MCF 10A (cell line): ENCODE data around the gene TBX3. TPM values are rescaled to one million over a fixed set of nuclear protein-coding genes. Genes with fewer than 3 reads are reported as not detected.

Source experiments
- BruUV-seq: library from RNA; stranded (reverse); fragments of 400-500 nt; replicated peaks from 2 replicates; lab custom pipeline; 2021; lab: Mats Ljungman, UMichigan
- CTCF ChIA-PET: fragments of 300-600 bp; sonication (Branson Sonifier 250); formaldehyde crosslinking; extraction: SDS; loops from one replicate; lab custom pipeline; 2021; ENCODE audit warnings: antibody characterized with exemption, inconsistent platforms; lab: Yijun Ruan, JAX
- POLR2A ChIA-PET: fragments of 300-600, 350-650 bp; sonication (Branson Sonifier 250); formaldehyde crosslinking; extraction: SDS; loops from one replicate; lab custom pipeline; 2020; ENCODE audit warnings: antibody characterized with exemption, inconsistent platforms; lab: Yijun Ruan, JAX
- DNase-seq: peaks from one replicate; pipeline ENCODE4 v3.0.0-alpha.2; 2018; ENCODE audit not compliant: unreplicated experiment
- H3K27ac Mint-ChIP-seq: one replicate; pipeline ENCODE4 v1.8.0; 2022; ENCODE audit warnings: mild to moderate bottlenecking, low read depth, mixed read lengths; ENCODE audit not compliant: unreplicated experiment
- H3K27me3 Mint-ChIP-seq: one replicate; pipeline ENCODE4 v1.8.0; 2022; ENCODE audit warnings: mixed read lengths; ENCODE audit not compliant: insufficient read depth, unreplicated experiment
- H3K36me3 Mint-ChIP-seq: one replicate; pipeline ENCODE4 v1.8.0; 2022; ENCODE audit warnings: mild to moderate bottlenecking, moderate library complexity, mixed read lengths; ENCODE audit not compliant: insufficient read depth, unreplicated experiment
- H3K4me1 Mint-ChIP-seq: one replicate; pipeline ENCODE4 v1.8.0; 2022; ENCODE audit warnings: mixed read lengths; ENCODE audit not compliant: insufficient read depth, unreplicated experiment
- H3K4me3 Mint-ChIP-seq: one replicate; pipeline ENCODE4 v1.8.0; 2022; ENCODE audit warnings: mild to moderate bottlenecking, moderate library complexity, mixed read lengths; ENCODE audit not compliant: unreplicated experiment
- H3K9me3 Mint-ChIP-seq: one replicate; pipeline ENCODE4 v1.8.0; 2022; ENCODE audit warnings: mixed read lengths; ENCODE audit not compliant: unreplicated experiment
- intact Hi-C: fragments of 100-400 bp; cut with micrococcal nuclease; formaldehyde crosslinking; loops from 2 replicates; pipeline ENCODE4 v1.14.1; 2022
- total RNA-seq: library from RNA; stranded (reverse); gene quantifications from 2 replicates; pipeline ENCODE4 v1.2.3, GENCODE V29; 2022
- TF ChIP-seq, protein P1 (sequence below): fragments of 200-600 bp; IDR thresholded peaks from one replicate; pipeline ENCODE4 v1.8.0; 2022; ENCODE audit warnings: antibody characterized with exemption, mild to moderate bottlenecking; ENCODE audit not compliant: unreplicated experiment

The TBX3 gene
- total RNA-seq, 1 experiment from 2014 or later, result 6.6 TPM

- H3K4me1 Mint-ChIP-seq, result peaks cover 6% of the 10 kb centered on the region
- H3K27me3 Mint-ChIP-seq, result no peaks in the 10 kb centered on the region
- no peaks in the 10 kb centered on the region for H3K36me3 Mint-ChIP-seq
- CTCF ChIA-PET, result interaction anchor here (0.6 to 2.2 kb wide), 28 partner anchors 10 to 1255 kb away, joined by 3 to 14 read pairs (median 3); no protein-coding TSS in a partner anchor
- intact Hi-C loops, result loop anchor here (1.0 to 5.0 kb wide), 4 partner anchors 505 to 1255 kb away; no protein-coding TSS in a partner anchor
- no peak overlapping the region for H3K27ac Mint-ChIP-seq
- H3K9me3 Mint-ChIP-seq, result no peaks in the 10 kb centered on the region
- POLR2A ChIA-PET, result interaction anchor here (0.6 kb wide), 1 partner anchor 1091 kb away, joined by 4 read pairs; no protein-coding TSS in a partner anchor
- no peak overlapping the region for H3K4me3 Mint-ChIP-seq
- peak; percentile 86 for DNase-seq
- BruUV-seq, result no TSS peak
- TF ChIP-seq, protein P1, sequence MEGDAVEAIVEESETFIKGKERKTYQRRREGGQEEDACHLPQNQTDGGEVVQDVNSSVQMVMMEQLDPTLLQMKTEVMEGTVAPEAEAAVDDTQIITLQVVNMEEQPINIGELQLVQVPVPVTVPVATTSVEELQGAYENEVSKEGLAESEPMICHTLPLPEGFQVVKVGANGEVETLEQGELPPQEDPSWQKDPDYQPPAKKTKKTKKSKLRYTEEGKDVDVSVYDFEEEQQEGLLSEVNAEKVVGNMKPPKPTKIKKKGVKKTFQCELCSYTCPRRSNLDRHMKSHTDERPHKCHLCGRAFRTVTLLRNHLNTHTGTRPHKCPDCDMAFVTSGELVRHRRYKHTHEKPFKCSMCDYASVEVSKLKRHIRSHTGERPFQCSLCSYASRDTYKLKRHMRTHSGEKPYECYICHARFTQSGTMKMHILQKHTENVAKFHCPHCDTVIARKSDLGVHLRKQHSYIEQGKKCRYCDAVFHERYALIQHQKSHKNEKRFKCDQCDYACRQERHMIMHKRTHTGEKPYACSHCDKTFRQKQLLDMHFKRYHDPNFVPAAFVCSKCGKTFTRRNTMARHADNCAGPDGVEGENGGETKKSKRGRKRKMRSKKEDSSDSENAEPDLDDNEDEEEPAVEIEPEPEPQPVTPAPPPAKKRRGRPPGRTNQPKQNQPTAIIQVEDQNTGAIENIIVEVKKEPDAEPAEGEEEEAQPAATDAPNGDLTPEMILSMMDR, result peak; percentile 92
Measured at GRCh38 chr12:114662512-114663177, 21.3 kb downstream of the TBX3 start.

GRCh38 chr12:114661245-114661644 is 22.7 kb downstream of the TBX3 start:
- no TSS peak for BruUV-seq
- TF ChIP-seq, protein P1, result no peak
- H3K4me1 Mint-ChIP-seq, result peaks cover 6% of the 10 kb centered on the region

GRCh38 chr12:114659084-114659483 is 24.9 kb downstream of the TBX3 start:
- intact Hi-C loops, result no loop called here
- TF ChIP-seq, protein P1, result no peak
- Mint-ChIP-seq H3K4me3 (no peak overlapping the region), H3K27ac (no peak overlapping the region), H3K9me3 (no peaks in the 10 kb centered on the region), H3K4me1 (peaks cover 6% of the 10 kb centered on the region), H3K27me3 (peaks cover 4% of the 10 kb centered on the region), H3K36me3 (no peaks in the 10 kb centered on the region)
- ChIA-PET POLR2A (no interaction called here), CTCF (interaction anchor here (0.6 to 1.4 kb wide), 2 partner anchors 1094 to 1254 kb away, joined by 3 to 4 read pairs; no protein-coding TSS in a partner anchor)
- DNase-seq, result no peak
- BruUV-seq, result no TSS peak

More at GRCh38 chr12:114661245-114661644, 22.7 kb downstream of the TBX3 start:
- ChIA-PET POLR2A (no interaction called here), CTCF (interaction anchor here (0.5 to 2.2 kb wide), 7 partner anchors 9 to 1257 kb away, joined by 3 to 14 read pairs (median 4); no protein-coding TSS in a partner anchor)
- H3K9me3 Mint-ChIP-seq, result no peaks in the 10 kb centered on the region
- no peak for DNase-seq
- H3K4me3 Mint-ChIP-seq, result no peak overlapping the region
- no peaks in the 10 kb centered on the region for H3K27me3 Mint-ChIP-seq
- H3K27ac Mint-ChIP-seq, result no peak overlapping the region
- H3K36me3 Mint-ChIP-seq, result no peaks in the 10 kb centered on the region
- intact Hi-C loops, result loop anchor here (5.0 kb wide), 1 partner anchor 506 kb away; no protein-coding TSS in a partner anchor

- TF ChIP-seq, protein P1, result no peak
- Mint-ChIP-seq H3K27ac (no peak overlapping the region), H3K9me3 (peaks cover 5% of the 10 kb centered on the region), H3K4me1 (peaks cover 6% of the 10 kb centered on the region), H3K36me3 (no peaks in the 10 kb centered on the region), H3K4me3 (no peak overlapping the region), H3K27me3 (peaks cover 14% of the 10 kb centered on the region)
- DNase-seq, result no peak
- BruUV-seq, result no TSS peak
- intact Hi-C loops, result no loop called here
- POLR2A ChIA-PET, result no interaction called here
- CTCF ChIA-PET, result interaction anchor here (0.6 to 1.7 kb wide), 2 partner anchors 33 to 1260 kb away, joined by 3 to 6 read pairs; no protein-coding TSS in a partner anchor
Measured at GRCh38 chr12:114658002-114658441, 26.0 kb downstream of the TBX3 start.
